Loucy (cell line): Measurements from ENCODE around the gene HOXA6.

Source experiments
- CTCF ChIP-seq: fragments of 200-600 bp; sonication (generic); conservative IDR thresholded peaks from 2 replicates; pipeline ENCODE4 v1.5.1; 2014; ENCODE audit warnings: mild to moderate bottlenecking, antibody characterized with exemption, low read length
- EZH2phosphoT487 ChIP-seq: fragments of 200-600 bp; IDR thresholded peaks from 2 replicates; pipeline ENCODE4 v1.6.1; 2018; ENCODE audit warnings: antibody characterized with exemption, mild to moderate bottlenecking, moderate library complexity, borderline replicate concordance

- TF ChIP-seq EZH2phosphoT487 (no peak), CTCF (no peak)
Measured at GRCh38 chr7:27143950-27144780, 3.4 kb downstream of the HOXA6 start.
